ENCODE results near the gene SLC66A2. TPM values are rescaled to one million over a fixed set of nuclear protein-coding genes. Genes with fewer than 3 reads are reported as not detected.
"Not testable (repeated sequence)": the region's sequence is repeated elsewhere in the genome, so short reads cannot be mapped to it uniquely, and the experiment has no call there.

SLC66A2 gene
- total RNA-seq, 3 donors from 2014 or later (not counting 1 experiment from before 2014, with no cell fraction given): 51.2 to 62.4 (median 54.1) TPM

DNA sequence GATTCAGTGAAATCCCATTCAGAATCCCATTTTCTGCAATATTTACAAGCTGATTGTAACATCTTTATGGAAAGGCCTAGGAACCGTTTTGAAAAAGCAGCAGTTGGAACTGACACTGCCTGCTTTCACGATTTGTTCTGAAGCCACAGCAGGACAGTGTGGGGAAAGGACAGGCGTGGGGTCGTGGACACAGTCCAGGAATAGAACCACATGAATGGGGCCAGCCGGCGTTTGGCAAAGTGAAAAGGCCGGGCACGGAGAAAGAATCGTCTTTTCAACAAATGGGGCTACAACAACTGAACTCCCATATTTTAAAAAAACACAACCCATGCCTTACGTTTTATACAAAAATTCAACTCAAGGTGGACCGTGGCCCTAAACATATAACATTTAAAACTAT is 69.8 kb downstream of the SLC66A2 start:
- Mint-ChIP-seq H3K27me3 (ENCODE audit: low read depth in 2 of 2) (no peaks in the 10 kb centered on the region), H3K27ac (no peak overlapping the region), H3K9me3 (no peaks in the 10 kb centered on the region), H3K36me3 (no peaks in the 10 kb centered on the region), H3K4me3 (no peak overlapping the region), H3K4me1 (no peaks in the 10 kb centered on the region)
- TF ChIP-seq, protein P1, sequence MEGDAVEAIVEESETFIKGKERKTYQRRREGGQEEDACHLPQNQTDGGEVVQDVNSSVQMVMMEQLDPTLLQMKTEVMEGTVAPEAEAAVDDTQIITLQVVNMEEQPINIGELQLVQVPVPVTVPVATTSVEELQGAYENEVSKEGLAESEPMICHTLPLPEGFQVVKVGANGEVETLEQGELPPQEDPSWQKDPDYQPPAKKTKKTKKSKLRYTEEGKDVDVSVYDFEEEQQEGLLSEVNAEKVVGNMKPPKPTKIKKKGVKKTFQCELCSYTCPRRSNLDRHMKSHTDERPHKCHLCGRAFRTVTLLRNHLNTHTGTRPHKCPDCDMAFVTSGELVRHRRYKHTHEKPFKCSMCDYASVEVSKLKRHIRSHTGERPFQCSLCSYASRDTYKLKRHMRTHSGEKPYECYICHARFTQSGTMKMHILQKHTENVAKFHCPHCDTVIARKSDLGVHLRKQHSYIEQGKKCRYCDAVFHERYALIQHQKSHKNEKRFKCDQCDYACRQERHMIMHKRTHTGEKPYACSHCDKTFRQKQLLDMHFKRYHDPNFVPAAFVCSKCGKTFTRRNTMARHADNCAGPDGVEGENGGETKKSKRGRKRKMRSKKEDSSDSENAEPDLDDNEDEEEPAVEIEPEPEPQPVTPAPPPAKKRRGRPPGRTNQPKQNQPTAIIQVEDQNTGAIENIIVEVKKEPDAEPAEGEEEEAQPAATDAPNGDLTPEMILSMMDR (IDR thresholded peaks at IDR 0.05): no peak
- H3K4me3 ChIP-seq (ENCODE audit: low read length): no peak overlapping the region
- ATAC-seq: no peak
- no peak for DNase-seq
- 93% methylated on average over 11 of the region's 11 CpGs for WGBS (ENCODE audit: insufficient coverage)
- no peaks in the 10 kb centered on the region for H3K36me3 ChIP-seq (ENCODE audit: control insufficient read depth, insufficient read depth, low read length)
- H3K27ac ChIP-seq (ENCODE audit: low read length): no peak overlapping the region
- intact Hi-C loops (cut with micrococcal nuclease): no loop called here
- H3K4me1 ChIP-seq (ENCODE audit: control insufficient read depth, insufficient read depth, low read length): no peaks in the 10 kb centered on the region
- H3K27me3 ChIP-seq (ENCODE audit: control insufficient read depth, insufficient read depth, low read length): no peaks in the 10 kb centered on the region
- no peaks in the 10 kb centered on the region for H3K9me3 ChIP-seq (ENCODE audit: control insufficient read depth, insufficient read depth, low read length)

DNA sequence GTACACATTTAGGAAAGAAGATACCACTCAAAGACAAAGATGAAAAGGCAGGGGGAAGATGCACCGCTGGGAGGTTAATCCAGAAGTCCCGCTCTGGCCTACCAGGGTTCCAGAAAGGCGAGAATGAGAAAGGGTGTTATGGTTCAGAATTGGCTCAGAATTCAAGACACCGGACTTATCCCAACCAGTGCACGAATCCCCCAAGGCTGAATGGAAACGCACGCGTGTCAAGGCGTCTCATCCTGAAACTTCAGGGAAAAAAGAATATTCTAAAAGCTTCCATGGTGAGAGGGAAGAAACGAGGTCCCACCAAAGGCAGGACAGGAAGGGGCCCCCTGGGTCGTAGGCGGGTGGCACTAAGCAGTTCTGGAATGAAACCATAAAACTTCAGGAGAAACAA is 71.9 kb downstream of the SLC66A2 start:
- H3K4me1 ChIP-seq (ENCODE audit: control insufficient read depth, insufficient read depth, low read length): no peaks in the 10 kb centered on the region
- no peaks in the 10 kb centered on the region for H3K36me3 ChIP-seq (ENCODE audit: control insufficient read depth, insufficient read depth, low read length)
- H3K9me3 Mint-ChIP-seq: no peaks in the 10 kb centered on the region
- no peaks in the 10 kb centered on the region for H3K27me3 ChIP-seq (ENCODE audit: control insufficient read depth, insufficient read depth, low read length)
- H3K4me1 Mint-ChIP-seq: no peaks in the 10 kb centered on the region
- no peaks in the 10 kb centered on the region for H3K36me3 Mint-ChIP-seq
- intact Hi-C loops (cut with micrococcal nuclease): no loop called here
- no peak overlapping the region for H3K4me3 Mint-ChIP-seq
- H3K27ac ChIP-seq (ENCODE audit: low read length): no peak overlapping the region
- H3K27ac Mint-ChIP-seq: no peak overlapping the region
- WGBS (ENCODE audit: insufficient coverage): 93% methylated on average over 12 of the region's 12 CpGs
- no peak overlapping the region for H3K4me3 ChIP-seq (ENCODE audit: low read length)
- TF ChIP-seq, protein P1 (IDR thresholded peaks at IDR 0.05): no peak
- no peaks in the 10 kb centered on the region for H3K9me3 ChIP-seq (ENCODE audit: control insufficient read depth, insufficient read depth, low read length)
- DNase-seq: no peak
- H3K27me3 Mint-ChIP-seq (ENCODE audit: low read depth in 2 of 2): no peaks in the 10 kb centered on the region
- no peak for ATAC-seq

DNA sequence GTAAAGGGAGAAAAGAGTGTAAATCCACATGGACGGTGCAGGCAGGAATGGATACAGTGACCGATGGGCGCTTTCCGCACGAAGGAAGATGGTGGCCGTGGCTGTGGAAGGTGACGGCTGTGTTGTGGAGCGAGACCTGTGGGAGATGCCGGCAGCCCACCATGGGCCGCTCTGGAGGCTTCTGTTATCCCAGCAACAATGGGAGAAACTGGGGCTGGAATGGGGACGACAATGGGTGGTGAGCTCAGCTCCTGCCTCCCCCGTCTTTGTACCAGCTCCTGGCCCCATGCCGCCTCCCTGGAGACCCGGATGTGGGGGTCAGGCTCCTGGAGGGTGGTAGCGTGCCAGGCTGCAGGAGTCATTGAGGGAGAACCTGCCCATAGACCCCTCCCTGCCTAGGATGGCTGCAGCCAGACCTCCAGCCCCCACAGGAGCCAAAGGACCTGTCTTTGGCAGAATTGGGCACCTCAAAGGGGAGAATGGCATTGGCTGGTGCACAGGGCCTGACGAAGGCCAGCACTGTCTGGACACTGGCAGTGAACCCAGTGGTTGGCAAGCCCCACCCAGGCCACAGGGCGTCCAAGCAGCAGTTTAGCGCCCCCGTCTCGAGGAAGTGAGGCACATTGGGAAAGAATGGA is 72.6 kb downstream of the SLC66A2 start:
- Mint-ChIP-seq H3K27ac (no peak overlapping the region), H3K36me3 (no peaks in the 10 kb centered on the region), H3K4me3 (no peak overlapping the region), H3K27me3 (ENCODE audit: low read depth in 2 of 2) (no peaks in the 10 kb centered on the region), H3K4me1 (no peaks in the 10 kb centered on the region), H3K9me3 (no peaks in the 10 kb centered on the region)
- TF ChIP-seq, protein P1 (IDR thresholded peaks at IDR 0.05): no peak
- 88% methylated on average over 20 of the region's 20 CpGs for WGBS (ENCODE audit: insufficient coverage)
- no peak overlapping the region for H3K4me3 ChIP-seq (ENCODE audit: low read length)
- ATAC-seq (no peak), DNase-seq (no peak)
- H3K4me1 ChIP-seq (ENCODE audit: control insufficient read depth, insufficient read depth, low read length): no peaks in the 10 kb centered on the region
- no peaks in the 10 kb centered on the region for H3K27me3 ChIP-seq (ENCODE audit: control insufficient read depth, insufficient read depth, low read length)
- no peaks in the 10 kb centered on the region for H3K36me3 ChIP-seq (ENCODE audit: control insufficient read depth, insufficient read depth, low read length)
- intact Hi-C loops (cut with micrococcal nuclease): no loop called here
- H3K9me3 ChIP-seq (ENCODE audit: control insufficient read depth, insufficient read depth, low read length): no peaks in the 10 kb centered on the region
- no peak overlapping the region for H3K27ac ChIP-seq (ENCODE audit: low read length)

DNA sequence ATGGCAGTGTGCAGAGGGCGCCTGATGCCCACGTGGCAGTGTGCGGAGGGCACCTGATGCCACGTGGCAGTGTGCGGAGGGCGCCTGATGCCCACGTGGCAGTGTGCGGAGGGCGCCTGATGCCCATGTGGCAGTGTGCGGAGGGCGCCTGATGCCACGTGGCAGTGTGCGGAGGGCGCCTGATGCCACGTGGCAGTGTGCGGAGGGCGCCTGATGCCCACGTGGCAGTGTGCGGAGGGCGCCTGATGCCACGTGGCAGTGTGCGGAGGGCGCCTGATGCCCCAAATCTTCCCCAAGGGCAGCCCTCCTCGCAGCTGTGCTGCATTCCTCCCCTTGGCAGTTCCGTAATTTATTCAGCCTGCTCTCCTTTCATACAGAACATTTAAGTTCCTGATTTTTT is 73.2 kb downstream of the SLC66A2 start:
- H3K27me3 Mint-ChIP-seq (ENCODE audit: low read depth in 2 of 2); ATAC-seq; H3K4me1 Mint-ChIP-seq; H3K27ac ChIP-seq (ENCODE audit: low read length); H3K9me3 Mint-ChIP-seq; H3K9me3 ChIP-seq (ENCODE audit: control insufficient read depth, insufficient read depth, low read length); H3K36me3 ChIP-seq (ENCODE audit: control insufficient read depth, insufficient read depth, low read length); H3K27me3 ChIP-seq (ENCODE audit: control insufficient read depth, insufficient read depth, low read length); DNase-seq; intact Hi-C loops (cut with micrococcal nuclease); H3K4me3 ChIP-seq (ENCODE audit: low read length); H3K36me3 Mint-ChIP-seq; H3K4me3 Mint-ChIP-seq; H3K4me1 ChIP-seq (ENCODE audit: control insufficient read depth, insufficient read depth, low read length); H3K27ac Mint-ChIP-seq: not testable (repeated sequence)
- 94% methylated on average over 24 of the region's 25 CpGs for WGBS (ENCODE audit: insufficient coverage)
